Choroid plexus epithelial cell (primary cell): ENCODE data around the gene ATG9A.
A peak's percentile ranks its signal among the peaks of the same experiment; 100 is the strongest.

ENCODE experiments used
- DNase-seq: peaks from one replicate; pipeline ENCODE4 v3.0.0-alpha.2; 2010; ENCODE audit warnings: low read depth
- H3K4me3 ChIP-seq: 2 replicates; pipeline ENCODE4 v1.5.1; 2011; ENCODE audit warnings: low read depth, mild to moderate bottlenecking, control low read depth, low read length, moderate library complexity
- CTCF ChIP-seq: conservative IDR thresholded peaks from 2 replicates; pipeline ENCODE4 v1.5.1; 2011; ENCODE audit warnings: low read depth, mild to moderate bottlenecking, control low read depth, inconsistent platforms, low read length, moderate library complexity

Gene ATG9A

GRCh38 chr2:219176818-219177551 lies 52.5 kb downstream of the ATG9A start, which contains the start of gene CNPPD1:
Gene CNPPD1, minus strand, starts transcription at chr2:219176925. Its CDS starts 97 bp downstream, at chr2:219176828.
- DNase-seq: peak; percentile 76
- no peak for TF ChIP-seq CTCF
- H3K4me3 ChIP-seq: peak within 1 kb of the TSS; percentile 67

GRCh38 chr2:219175928-219176817 lies 53.3 kb downstream of the ATG9A start:
- peak; percentile 50 for DNase-seq
- TF ChIP-seq CTCF: no peak
- peak overlapping the region; percentile 67 for H3K4me3 ChIP-seq

GRCh38 chr2:219175486-219175885 lies 54.0 kb downstream of the ATG9A start:
- DNase-seq: no peak
- no peak for TF ChIP-seq CTCF

GRCh38 chr2:219174801-219175200 lies 54.6 kb downstream of the ATG9A start:
- no peak for DNase-seq
- no peak for TF ChIP-seq CTCF
- H3K4me3 ChIP-seq: no peak overlapping the region

More at GRCh38 chr2:219175486-219175885, 54.0 kb downstream of the ATG9A start:
- no peak overlapping the region for H3K4me3 ChIP-seq

- DNase-seq: no peak
- H3K4me3 ChIP-seq: no peak overlapping the region
- TF ChIP-seq CTCF: no peak
Observed at GRCh38 chr2:219174146-219174545, 55.3 kb downstream of the ATG9A start.

- DNase-seq: no peak
- no peak overlapping the region for H3K4me3 ChIP-seq
- no peak for TF ChIP-seq CTCF
Observed at GRCh38 chr2:219173176-219173575, 56.3 kb downstream of the ATG9A start.
